Endodermal cell (in vitro differentiated cells): ENCODE data around the gene NFATC1. TPM values are rescaled to one million over a fixed set of nuclear protein-coding genes. Genes with fewer than 3 reads are reported as not detected.

Experiments
- DNase-seq: peaks from one replicate; pipeline ENCODE4 v3.0.0-alpha.2; 2017
- H3K27ac ChIP-seq: 2 replicates; pipeline ENCODE4 v1.5.1; 2013; ENCODE audit warnings: mild to moderate bottlenecking, low read depth, low read length, moderate library complexity
- H3K27me3 ChIP-seq: 2 replicates; pipeline ENCODE4 v1.6.1; 2013; ENCODE audit warnings: mild to moderate bottlenecking, low read length, moderate library complexity; ENCODE audit not compliant: insufficient read depth, control insufficient read depth, poor library complexity, severe bottlenecking
- H3K36me3 ChIP-seq: 2 replicates; pipeline ENCODE4 v1.7.0; 2013; ENCODE audit warnings: mild to moderate bottlenecking, low read length, moderate library complexity; ENCODE audit not compliant: control insufficient read depth, insufficient read depth
- H3K4me1 ChIP-seq: one replicate; pipeline ENCODE4 v1.7.0; 2013; ENCODE audit warnings: low read length; ENCODE audit not compliant: control insufficient read depth, insufficient read depth
- H3K4me3 ChIP-seq: 2 replicates; pipeline ENCODE4 v1.5.1; 2013; ENCODE audit warnings: mild to moderate bottlenecking, low read length, moderate library complexity
- H3K9ac ChIP-seq: 2 replicates; pipeline ENCODE4 v1.6.1; 2013; ENCODE audit warnings: mild to moderate bottlenecking, low read length, moderate library complexity; ENCODE audit not compliant: poor library complexity, severe bottlenecking; ENCODE audit errors: extremely low read depth
- H3K9me3 ChIP-seq: 2 replicates; pipeline ENCODE4 v1.6.1; 2013; ENCODE audit warnings: mild to moderate bottlenecking, low read length, moderate library complexity; ENCODE audit not compliant: control insufficient read depth
- H3K27ac Mint-ChIP-seq: 2 replicates; pipeline ENCODE4 v1.8.0; 2020; ENCODE audit warnings: mixed read lengths
- H3K27me3 Mint-ChIP-seq: 2 replicates; pipeline ENCODE4 v1.8.0; 2021; ENCODE audit warnings: mild to moderate bottlenecking, mixed read lengths; ENCODE audit not compliant: insufficient read depth
- H3K36me3 Mint-ChIP-seq: 2 replicates; pipeline ENCODE4 v1.8.0; 2020; ENCODE audit warnings: low read depth, mixed read lengths
- H3K4me1 Mint-ChIP-seq: 2 replicates; pipeline ENCODE4 v1.8.0; 2020; ENCODE audit warnings: mixed read lengths
- H3K4me3 Mint-ChIP-seq: 2 replicates; pipeline ENCODE4 v1.8.0; 2020; ENCODE audit warnings: mild to moderate bottlenecking, moderate library complexity, mixed read lengths
- H3K9me3 Mint-ChIP-seq: 2 replicates; pipeline ENCODE4 v1.8.0; 2020; ENCODE audit warnings: mild to moderate bottlenecking, mixed read lengths
- WGBS, 2 experiments: methylation state at CpG; one replicate each; pipeline versions ENCODE4 v1.1.5 to v1.1.7; 2013; ENCODE audit warnings: missing lambda C conversion rate in 2 of 2, mixed read lengths in 1 of 2; ENCODE audit not compliant: insufficient coverage in 1 of 2, insufficient read length in 1 of 2; 5-methylcytosine and 5-hydroxymethylcytosine counted together
- total RNA-seq, 2 donors: library from RNA; stranded (reverse); fragmentation: NEBNext Ultra II Directional in 1 of 2; extraction: Animal tissue kit (Norgen Biotek cat#: 25700) in 1 of 2; gene quantifications; 2 replicates in 1 of 2; 3 replicates in 1 of 2; pipeline ENCODE4 v1.2.1, GENCODE V29; 2021
- TF ChIP-seq, protein P1 (sequence below): fragments of 200-600 bp; sonication (generic); conservative IDR thresholded peaks from 2 replicates; pipeline ENCODE4 v1.5.0; 2021; ENCODE audit warnings: antibody characterized with exemption, mild to moderate bottlenecking

NFATC1 gene
- total RNA-seq, 2 donors from 2014 or later: 23.4 to 32.5 TPM

DNA sequence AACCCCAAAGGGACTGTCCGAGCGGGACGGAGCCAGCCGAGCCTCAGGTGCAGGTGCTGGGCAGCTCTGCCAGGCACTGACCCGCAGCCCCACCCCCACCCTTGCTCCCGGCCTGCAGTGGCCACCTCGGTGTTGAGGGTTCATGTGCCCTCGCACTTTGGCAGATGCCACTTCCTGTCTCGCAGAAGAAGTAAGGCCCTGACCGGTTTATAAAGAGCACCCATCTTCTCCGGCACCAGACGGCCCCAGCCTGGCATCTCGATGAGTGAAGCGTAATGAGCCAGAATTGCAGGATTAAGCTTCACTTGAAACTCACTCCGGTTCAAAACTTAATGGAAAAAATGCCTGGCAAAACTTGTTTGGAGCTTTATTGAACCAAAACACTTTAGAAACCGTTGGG lies 10.9 kb upstream of the NFATC1 start:
- H3K4me3 ChIP-seq: no peak overlapping the region
- no peaks in the 10 kb centered on the region for H3K27me3 ChIP-seq
- no peak overlapping the region for H3K27ac ChIP-seq
- Mint-ChIP-seq H3K9me3 (no peaks in the 10 kb centered on the region), H3K4me1 (peaks cover 16% of the 10 kb centered on the region), H3K27ac (no peak overlapping the region), H3K27me3 (no peaks in the 10 kb centered on the region), H3K36me3 (no peaks in the 10 kb centered on the region), H3K4me3 (no peak overlapping the region)
- TF ChIP-seq, protein P1, sequence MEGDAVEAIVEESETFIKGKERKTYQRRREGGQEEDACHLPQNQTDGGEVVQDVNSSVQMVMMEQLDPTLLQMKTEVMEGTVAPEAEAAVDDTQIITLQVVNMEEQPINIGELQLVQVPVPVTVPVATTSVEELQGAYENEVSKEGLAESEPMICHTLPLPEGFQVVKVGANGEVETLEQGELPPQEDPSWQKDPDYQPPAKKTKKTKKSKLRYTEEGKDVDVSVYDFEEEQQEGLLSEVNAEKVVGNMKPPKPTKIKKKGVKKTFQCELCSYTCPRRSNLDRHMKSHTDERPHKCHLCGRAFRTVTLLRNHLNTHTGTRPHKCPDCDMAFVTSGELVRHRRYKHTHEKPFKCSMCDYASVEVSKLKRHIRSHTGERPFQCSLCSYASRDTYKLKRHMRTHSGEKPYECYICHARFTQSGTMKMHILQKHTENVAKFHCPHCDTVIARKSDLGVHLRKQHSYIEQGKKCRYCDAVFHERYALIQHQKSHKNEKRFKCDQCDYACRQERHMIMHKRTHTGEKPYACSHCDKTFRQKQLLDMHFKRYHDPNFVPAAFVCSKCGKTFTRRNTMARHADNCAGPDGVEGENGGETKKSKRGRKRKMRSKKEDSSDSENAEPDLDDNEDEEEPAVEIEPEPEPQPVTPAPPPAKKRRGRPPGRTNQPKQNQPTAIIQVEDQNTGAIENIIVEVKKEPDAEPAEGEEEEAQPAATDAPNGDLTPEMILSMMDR: no peak
- no peaks in the 10 kb centered on the region for H3K9me3 ChIP-seq
- WGBS, 2 experiments: 87 to 88% methylated on average over 13 to 16 of the region's 16 CpGs
- no peak overlapping the region for H3K9ac ChIP-seq
- H3K36me3 ChIP-seq: no peaks in the 10 kb centered on the region
- peaks cover 6% of the 10 kb centered on the region for H3K4me1 ChIP-seq
- DNase-seq: peak; percentile 27

DNA sequence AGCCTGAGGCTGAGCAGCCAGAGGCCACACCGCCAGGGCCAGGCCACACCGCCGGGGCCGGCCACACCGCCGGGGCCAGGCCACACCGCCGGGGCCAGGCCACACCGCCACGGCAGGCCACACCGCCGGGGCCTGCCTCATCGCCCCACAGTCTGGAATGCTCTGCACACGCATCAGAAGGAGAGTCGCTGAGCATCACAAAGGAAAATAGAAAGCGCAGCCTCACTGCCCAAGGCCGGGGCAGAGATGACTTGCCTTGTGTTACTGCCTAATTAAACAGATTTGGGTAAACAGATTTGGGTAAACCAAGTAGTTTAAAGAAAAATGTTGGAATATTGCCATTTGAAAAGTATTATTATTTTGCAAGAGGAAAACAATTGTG lies 10.4 kb upstream of the NFATC1 start:
- Mint-ChIP-seq H3K27me3 (no peaks in the 10 kb centered on the region), H3K27ac (no peak overlapping the region), H3K4me1 (peaks cover 16% of the 10 kb centered on the region), H3K36me3 (no peaks in the 10 kb centered on the region), H3K9me3 (no peaks in the 10 kb centered on the region), H3K4me3 (no peak overlapping the region)
- H3K27ac ChIP-seq: no peak overlapping the region
- H3K36me3 ChIP-seq: no peaks in the 10 kb centered on the region
- no peaks in the 10 kb centered on the region for H3K9me3 ChIP-seq
- no peaks in the 10 kb centered on the region for H3K27me3 ChIP-seq
- 75 to 99% methylated on average over 11 to 17 of the region's 17 CpGs for WGBS, 2 experiments
- H3K9ac ChIP-seq: no peak overlapping the region
- H3K4me1 ChIP-seq: peaks cover 6% of the 10 kb centered on the region
- H3K4me3 ChIP-seq: no peak overlapping the region
- TF ChIP-seq, protein P1: no peak
- DNase-seq: peak; percentile 23

DNA sequence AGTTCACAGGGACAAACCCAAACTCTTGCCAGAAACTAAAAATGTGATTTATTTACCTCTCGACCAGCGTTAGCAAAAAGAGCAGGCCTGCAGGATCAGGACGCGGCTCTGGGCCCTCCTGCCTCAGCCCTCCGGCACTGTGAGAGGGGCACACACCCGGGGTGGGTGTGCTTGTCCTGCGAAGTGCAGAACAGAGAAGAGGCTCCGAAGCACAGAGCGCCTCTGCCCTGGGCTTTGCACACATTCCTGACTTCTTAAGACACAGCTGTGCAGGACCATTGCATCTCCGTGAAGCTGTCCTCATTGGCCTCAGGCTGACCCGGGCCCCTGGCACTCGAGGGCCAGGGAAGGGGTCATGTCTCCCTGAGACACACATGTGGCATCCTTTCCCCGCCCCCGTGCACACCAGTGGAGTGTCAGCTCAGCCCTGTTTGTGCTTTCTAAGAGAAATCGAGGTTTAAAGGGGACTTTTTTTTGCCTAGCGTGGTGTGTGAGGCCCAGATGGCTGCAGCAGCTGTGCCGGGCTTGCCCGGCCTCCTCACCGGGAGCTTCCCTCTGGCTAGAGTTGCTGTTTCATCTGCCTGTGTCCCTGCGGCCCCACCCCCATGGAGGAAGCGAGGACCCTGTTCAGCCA lies 9.9 kb upstream of the NFATC1 start:
- H3K36me3 Mint-ChIP-seq: no peaks in the 10 kb centered on the region
- H3K4me3 ChIP-seq: no peak overlapping the region
- peak; percentile 42 for DNase-seq
- H3K4me1 Mint-ChIP-seq: peaks cover 16% of the 10 kb centered on the region
- H3K27me3 ChIP-seq: no peaks in the 10 kb centered on the region
- peaks cover 6% of the 10 kb centered on the region for H3K4me1 ChIP-seq
- H3K36me3 ChIP-seq: no peaks in the 10 kb centered on the region
- no peaks in the 10 kb centered on the region for H3K9me3 Mint-ChIP-seq
- TF ChIP-seq, protein P1: no peak
- H3K9ac ChIP-seq: no peak overlapping the region
- H3K27ac Mint-ChIP-seq: no peak overlapping the region
- WGBS, 2 experiments: 91 to 92% methylated on average over 14 to 21 of the region's 21 CpGs
- no peak overlapping the region for H3K27ac ChIP-seq
- peaks cover under 1% of the 10 kb centered on the region for H3K27me3 Mint-ChIP-seq
- H3K9me3 ChIP-seq: no peaks in the 10 kb centered on the region
- H3K4me3 Mint-ChIP-seq: no peak overlapping the region
